Osteoblast (primary cell): ENCODE measurements around the gene SCUBE1. TPM values are rescaled to one million over a fixed set of nuclear protein-coding genes. Genes with fewer than 3 reads are reported as not detected.
A peak's percentile ranks its signal among the peaks of the same experiment; 100 is the strongest.

ENCODE experiments used
- DNase-seq: peaks from one replicate; pipeline ENCODE4 v3.0.0; 2011; ENCODE audit warnings: low spot score, mixed read lengths; ENCODE audit not compliant: insufficient read length; ENCODE audit errors: missing footprints
- H2AFZ ChIP-seq: 2 replicates; pipeline ENCODE4 v1.6.0; 2011; ENCODE audit warnings: mild to moderate bottlenecking, low read length
- H3K27ac ChIP-seq: 2 replicates; pipeline ENCODE4 v1.5.1; 2011; ENCODE audit warnings: mild to moderate bottlenecking, low read depth, low read length, moderate library complexity
- H3K27me3 ChIP-seq: 2 replicates; pipeline ENCODE4 v1.6.0; 2012; ENCODE audit warnings: mild to moderate bottlenecking, control low read depth, inconsistent platforms, low read length, moderate library complexity; ENCODE audit not compliant: insufficient read depth
- H3K36me3 ChIP-seq: 2 replicates; pipeline ENCODE4 v1.5.1; 2011; ENCODE audit warnings: mild to moderate bottlenecking, low read length, control low read depth, moderate library complexity; ENCODE audit not compliant: insufficient read depth
- H3K4me1 ChIP-seq: 2 replicates; pipeline ENCODE4 v1.5.1; 2011; ENCODE audit warnings: mild to moderate bottlenecking, low read length, control low read depth, moderate library complexity; ENCODE audit not compliant: insufficient read depth
- H3K4me2 ChIP-seq: 2 replicates; pipeline ENCODE4 v1.6.0; 2011; ENCODE audit warnings: mild to moderate bottlenecking, low read length; ENCODE audit not compliant: insufficient read depth
- H3K4me3 ChIP-seq: fragments of 200-600 bp; sonication (generic); 3 replicates; pipeline ENCODE4 v1.5.1; 2012; ENCODE audit warnings: mild to moderate bottlenecking, low read length, inconsistent platforms; ENCODE audit not compliant: insufficient read depth
- H3K79me2 ChIP-seq: 2 replicates; pipeline ENCODE4 v1.6.0; 2012; ENCODE audit warnings: mild to moderate bottlenecking, low read length, control low read depth, inconsistent platforms; ENCODE audit not compliant: insufficient read depth
- H3K9me3 ChIP-seq: 2 replicates; pipeline ENCODE4 v1.5.1; 2011; ENCODE audit warnings: low read depth, low read length, control low read depth
- H4K20me1 ChIP-seq: 2 replicates; pipeline ENCODE4 v1.6.0; 2012; ENCODE audit warnings: mild to moderate bottlenecking, low read length, control low read depth; ENCODE audit not compliant: insufficient read depth
- total RNA-seq: library from RNA; depleted of rRNA; stranded (reverse); fragments of >200 nt; gene quantifications from 2 replicates; pipeline ENCODE4 v1.2.3, GENCODE V29; 2012
- TF ChIP-seq, protein P1 (sequence below): IDR thresholded peaks from 2 replicates; pipeline ENCODE4 v1.5.1; 2011; ENCODE audit warnings: mild to moderate bottlenecking, low read depth, low read length, moderate library complexity; ENCODE audit errors: extremely low read depth

Gene SCUBE1
- total RNA-seq, 1 donor = 2.2 TPM

DNA sequence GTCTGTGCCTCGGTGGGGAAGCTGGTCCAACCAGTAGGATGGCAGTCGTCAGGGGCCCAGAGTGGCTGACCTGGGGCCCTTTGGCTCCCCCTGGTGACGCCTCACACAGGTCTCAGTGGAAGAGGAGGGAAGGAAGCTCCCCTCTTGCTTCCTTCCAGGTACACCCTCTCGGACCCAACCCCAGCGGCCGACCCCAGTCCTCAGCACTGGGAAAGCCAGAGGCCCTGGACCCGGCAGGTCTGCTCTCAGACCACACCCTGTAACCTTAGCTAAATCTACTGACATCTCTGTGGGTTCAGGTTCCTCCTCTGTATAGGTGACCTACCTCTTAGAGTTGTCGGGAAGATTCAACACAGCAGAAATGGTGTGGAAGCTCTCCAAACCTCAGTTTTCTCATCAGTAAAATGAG, 3.4 kb upstream of the SCUBE1 start:
- Histone ChIP-seq H2AFZ (no peak overlapping the region), H3K27me3 (peaks cover 26% of the 10 kb centered on the region), H3K4me1 (no peaks in the 10 kb centered on the region), H3K4me3 (no peak overlapping the region), H4K20me1 (no peaks in the 10 kb centered on the region), H3K9me3 (no peaks in the 10 kb centered on the region), H3K79me2 (no peaks in the 10 kb centered on the region), H3K27ac (no peak overlapping the region), H3K36me3 (no peaks in the 10 kb centered on the region), H3K4me2 (no peak overlapping the region)
- DNase-seq = peak; percentile 93
- TF ChIP-seq, protein P1, sequence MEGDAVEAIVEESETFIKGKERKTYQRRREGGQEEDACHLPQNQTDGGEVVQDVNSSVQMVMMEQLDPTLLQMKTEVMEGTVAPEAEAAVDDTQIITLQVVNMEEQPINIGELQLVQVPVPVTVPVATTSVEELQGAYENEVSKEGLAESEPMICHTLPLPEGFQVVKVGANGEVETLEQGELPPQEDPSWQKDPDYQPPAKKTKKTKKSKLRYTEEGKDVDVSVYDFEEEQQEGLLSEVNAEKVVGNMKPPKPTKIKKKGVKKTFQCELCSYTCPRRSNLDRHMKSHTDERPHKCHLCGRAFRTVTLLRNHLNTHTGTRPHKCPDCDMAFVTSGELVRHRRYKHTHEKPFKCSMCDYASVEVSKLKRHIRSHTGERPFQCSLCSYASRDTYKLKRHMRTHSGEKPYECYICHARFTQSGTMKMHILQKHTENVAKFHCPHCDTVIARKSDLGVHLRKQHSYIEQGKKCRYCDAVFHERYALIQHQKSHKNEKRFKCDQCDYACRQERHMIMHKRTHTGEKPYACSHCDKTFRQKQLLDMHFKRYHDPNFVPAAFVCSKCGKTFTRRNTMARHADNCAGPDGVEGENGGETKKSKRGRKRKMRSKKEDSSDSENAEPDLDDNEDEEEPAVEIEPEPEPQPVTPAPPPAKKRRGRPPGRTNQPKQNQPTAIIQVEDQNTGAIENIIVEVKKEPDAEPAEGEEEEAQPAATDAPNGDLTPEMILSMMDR = peak; percentile 51

- Histone ChIP-seq H3K36me3 (no peaks in the 10 kb centered on the region), H3K4me2 (no peak overlapping the region), H2AFZ (no peak overlapping the region), H3K79me2 (no peaks in the 10 kb centered on the region), H4K20me1 (no peaks in the 10 kb centered on the region), H3K9me3 (no peaks in the 10 kb centered on the region), H3K27me3 (peaks cover 33% of the 10 kb centered on the region), H3K27ac (no peak overlapping the region), H3K4me3 (no peak overlapping the region), H3K4me1 (no peaks in the 10 kb centered on the region)
- TF ChIP-seq, protein P1 = no peak
- DNase-seq = peak; percentile 91
These were observed 2.7 kb upstream of the SCUBE1 start for GRCh38 chr22:43345761-43346301.

DNA sequence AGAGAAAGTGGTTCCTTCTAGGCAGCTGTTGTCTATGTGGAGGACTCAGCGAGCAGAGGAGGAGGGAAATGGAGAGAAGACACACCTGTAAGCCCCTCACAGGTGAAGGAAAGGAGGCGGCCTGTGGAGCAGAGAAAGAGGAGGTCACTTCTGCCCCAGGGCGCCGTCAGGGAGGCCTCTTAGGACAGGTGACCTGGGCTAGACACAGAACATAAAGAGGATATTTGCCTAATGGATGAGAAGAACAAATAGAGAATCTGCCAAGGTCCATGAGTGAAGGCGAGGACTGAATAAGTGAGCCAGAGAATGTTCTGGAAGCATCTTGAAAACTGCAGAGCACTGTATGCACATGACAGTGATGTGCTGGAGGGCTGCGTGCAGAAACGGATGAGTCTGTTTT, 2.2 kb upstream of the SCUBE1 start:
- no peaks in the 10 kb centered on the region for H4K20me1 ChIP-seq
- TF ChIP-seq, protein P1 = no peak
- no peak overlapping the region for H3K4me2 ChIP-seq
- no peaks in the 10 kb centered on the region for H3K4me1 ChIP-seq
- DNase-seq = no peak
- no peaks in the 10 kb centered on the region for H3K9me3 ChIP-seq
- peaks cover 38% of the 10 kb centered on the region for H3K27me3 ChIP-seq
- H3K36me3 ChIP-seq = no peaks in the 10 kb centered on the region
- H3K4me3 ChIP-seq = no peak overlapping the region
- H2AFZ ChIP-seq = no peak overlapping the region
- no peak overlapping the region for H3K27ac ChIP-seq
- no peaks in the 10 kb centered on the region for H3K79me2 ChIP-seq

DNA sequence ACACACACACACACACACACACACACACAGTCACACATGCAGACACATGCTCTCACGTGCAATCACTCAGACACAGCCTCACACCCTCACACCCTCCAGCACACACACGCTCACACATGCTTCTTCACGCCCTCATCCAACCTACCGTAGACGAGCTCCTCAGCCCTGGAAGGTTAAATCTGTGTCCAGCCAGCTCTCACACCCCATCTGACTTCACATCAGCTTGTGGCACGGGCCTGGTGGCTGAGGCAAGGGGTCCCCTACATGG, 1.3 kb upstream of the SCUBE1 start:
- no peak overlapping the region for H3K4me2 ChIP-seq

More for the DNA sequence above, 1.3 kb upstream of the SCUBE1 start:
- Histone ChIP-seq H4K20me1 (no peaks in the 10 kb centered on the region), H3K36me3 (no peaks in the 10 kb centered on the region), H3K4me3 (no peak overlapping the region), H2AFZ (no peak overlapping the region), H3K9me3 (no peaks in the 10 kb centered on the region), H3K27ac (no peak overlapping the region), H3K4me1 (no peaks in the 10 kb centered on the region), H3K27me3 (peaks cover 43% of the 10 kb centered on the region), H3K79me2 (no peaks in the 10 kb centered on the region)
- TF ChIP-seq, protein P1 = no peak
- no peak for DNase-seq
